Gastrocnemius medialis (tissue), 4 donors: Measurements from ENCODE around the gene BCAR1. TPM values are rescaled to one million over a fixed set of nuclear protein-coding genes. Genes with fewer than 3 reads are reported as not detected.

ENCODE experiments used
- ATAC-seq, 2 donors: fragments of 150-250 bp; one replicate each; pipeline ENCODE4 v1.9.1; 2016
- DNase-seq, 2 donors: peaks; one replicate each; pipeline ENCODE4 v3.0.0-alpha.2; 2019
- H3K27ac ChIP-seq, 4 donors: fragments of 200-600 bp; sonication (generic); 1 replicate in 1 of 4; 2 replicates in 3 of 4; pipeline ENCODE4 v1.5.1; 2016 to 2018; ENCODE audit warnings: mild to moderate bottlenecking in 2 of 4, moderate library complexity in 1 of 4
- H3K27me3 ChIP-seq, 3 donors: fragments of 200-600 bp; sonication (generic) in 2 of 3; 1 replicate in 1 of 3; 2 replicates in 2 of 3; pipeline versions ENCODE4 v1.5.1 to v1.6.0; 2016 to 2019; ENCODE audit warnings: mild to moderate bottlenecking in 1 of 3, moderate library complexity in 1 of 3
- H3K36me3 ChIP-seq, 2 donors: fragments of 200-600 bp; sonication (generic) in 1 of 2; one replicate each; pipeline ENCODE4 v1.5.1; 2017 to 2018
- H3K4me1 ChIP-seq, 2 donors: fragments of 200-600 bp; sonication (generic) in 1 of 2; one replicate each; pipeline ENCODE4 v1.5.1; 2016 to 2017; ENCODE audit warnings: mild to moderate bottlenecking in 2 of 2
- H3K4me3 ChIP-seq, 4 donors: fragments of 200-600 bp; sonication (generic) in 3 of 4; 1 replicate in 1 of 4; 2 replicates in 3 of 4; pipeline ENCODE4 v1.5.1; 2016 to 2019; ENCODE audit warnings: mild to moderate bottlenecking in 2 of 4
- H3K9me3 ChIP-seq, 3 donors: fragments of 200-600 bp; sonication (generic) in 2 of 3; 1 replicate in 1 of 3; 2 replicates in 2 of 3; pipeline ENCODE4 v1.5.1; 2016 to 2019
- CTCF ChIP-seq, 5 experiments: fragments of 450-650 bp in 3 of 5; fragments of 200-600 bp in 2 of 5; sonication (generic) in 2 of 5; IDR thresholded peaks in 4 of 5; conservative IDR thresholded peaks in 1 of 5; 1 replicate in 4 of 5; 2 replicates in 1 of 5; pipeline ENCODE4 v1.5.1; 2016 to 2019; ENCODE audit warnings: antibody characterized with exemption in 5 of 5, mild to moderate bottlenecking in 3 of 5, moderate library complexity in 3 of 5
- POLR2A ChIP-seq, 2 donors: fragments of 450-650 bp; IDR thresholded peaks; one replicate each; pipeline ENCODE4 v1.6.1; 2017; ENCODE audit warnings: antibody characterized with exemption in 2 of 2, mild to moderate bottlenecking in 2 of 2, moderate library complexity in 2 of 2
- in situ Hi-C, 4 donors: fragments of 200-750 bp; cut with MboI; loops; one replicate each; pipeline versions ENCODE4 v1.15.0 to v1.8.0; 2017; ENCODE audit warnings: low sequenced_read_pairs in 4 of 4
- intact Hi-C: fragments of 100-400 bp; cut with DNase I; formaldehyde crosslinking; loops from one replicate; pipeline ENCODE4 v1.15.1; 2023; ENCODE audit warnings: low total_unique reads
- total RNA-seq, 4 donors: library from RNA; depleted of rRNA; stranded (reverse); fragments of >200 nt; gene quantifications; one replicate each; pipeline versions ENCODE4 v1.1.0 to v1.2.3, GENCODE V29; 2016

Gene BCAR1
- total RNA-seq, 4 donors from 2014 or later: 101 to 153 (median 145) TPM

DNA sequence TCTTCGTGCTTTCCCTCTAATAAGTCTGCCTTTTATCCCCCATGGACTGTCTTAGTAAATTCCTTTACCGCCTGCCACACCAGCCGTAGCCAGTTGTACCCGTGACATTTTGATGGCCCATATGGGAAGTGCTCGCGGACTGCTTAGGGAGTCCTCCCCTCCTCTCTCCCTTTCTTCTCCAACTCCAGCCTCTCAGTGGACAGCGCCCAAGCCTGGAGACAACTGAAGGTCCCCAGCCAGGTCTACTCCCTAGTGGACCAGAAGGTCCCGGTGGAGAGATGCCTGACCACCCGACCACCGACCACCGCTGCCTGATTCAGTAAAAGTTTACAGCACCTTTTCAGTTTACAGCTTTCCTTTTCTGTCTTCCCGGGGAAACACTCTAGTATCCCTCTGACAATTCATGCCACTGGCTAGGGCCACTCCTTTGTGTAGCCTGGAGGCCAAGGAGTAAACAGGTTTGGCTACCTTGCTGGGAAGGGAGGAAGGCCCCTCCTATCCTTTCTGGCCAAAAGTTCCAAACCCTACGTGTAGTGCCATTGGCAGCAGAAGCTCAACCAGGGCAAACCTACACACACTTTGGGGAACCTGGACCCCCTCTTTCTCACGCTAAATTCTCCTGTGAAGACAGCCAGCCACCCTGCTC is 62.5 kb downstream of the BCAR1 start:
- Histone ChIP-seq H3K27ac (no peak overlapping the region), H3K4me3 (no peak overlapping the region), H3K9me3 (no peaks in the 10 kb centered on the region), H3K27me3 (no peaks in the 10 kb centered on the region), H3K4me1 (no peaks in the 10 kb centered on the region), H3K36me3 (no peaks in the 10 kb centered on the region)
- ATAC-seq (no peak), DNase-seq (no peak)
- intact Hi-C loops: no loop called here
- in situ Hi-C loops: loop anchor here in 1 of 4 donors (25.0 kb wide), 1 partner anchor 573 kb away; no protein-coding TSS in a partner anchor
- TF ChIP-seq CTCF (IDR thresholded peaks at IDR 0.05 in 4 of 5, conservative IDR thresholded peaks at IDR 0.05 in 1 of 5) (no peak), POLR2A (IDR thresholded peaks at IDR 0.05) (no peak)

- Histone ChIP-seq H3K36me3 (no peaks in the 10 kb centered on the region), H3K27ac (no peak overlapping the region), H3K4me3 (no peak overlapping the region), H3K27me3 (no peaks in the 10 kb centered on the region), H3K4me1 (no peaks in the 10 kb centered on the region), H3K9me3 (peaks cover 0 to 3% (median 3%) of the 10 kb centered on the region in 3 donors)
- intact Hi-C loops (no loop called here), in situ Hi-C loops (loop anchor here in 1 of 4 donors (25.0 kb wide), 1 partner anchor 581 kb away; no protein-coding TSS in a partner anchor)
- no peak for ATAC-seq
- no peak for DNase-seq
- no peak for TF ChIP-seq POLR2A (IDR thresholded peaks at IDR 0.05)
- TF ChIP-seq CTCF (IDR thresholded peaks at IDR 0.05 in 4 of 5, conservative IDR thresholded peaks at IDR 0.05 in 1 of 5): no peak
Observed at GRCh38 chr16:75181630-75182029, 69.8 kb downstream of the BCAR1 start.

DNA sequence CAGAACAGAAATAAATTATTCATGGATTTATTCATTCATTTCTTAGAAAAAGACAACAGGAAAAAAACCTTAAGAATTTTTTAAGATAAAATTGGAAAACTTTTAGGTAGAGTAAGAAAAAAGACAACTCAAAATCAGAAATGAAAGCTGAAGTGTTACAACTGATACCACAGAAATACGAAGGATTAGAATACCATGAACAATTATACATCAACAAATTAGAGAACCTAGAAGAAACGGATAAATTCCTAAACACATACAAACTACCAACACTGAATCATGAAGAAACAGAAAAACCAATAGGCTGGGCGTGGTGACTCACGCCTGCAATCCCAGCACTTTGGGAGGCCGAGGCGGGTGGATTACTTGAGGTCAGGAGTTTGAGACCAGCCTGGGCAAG is 72.2 kb downstream of the BCAR1 start:
- in situ Hi-C loops: loop anchor here in 1 of 4 donors (25.0 kb wide), 1 partner anchor 583 kb away; no protein-coding TSS in a partner anchor
- intact Hi-C loops: no loop called here
- H3K4me1 ChIP-seq: no peaks in the 10 kb centered on the region
- H3K27ac ChIP-seq: no peak overlapping the region
- H3K36me3 ChIP-seq: no peaks in the 10 kb centered on the region
- DNase-seq: no peak
- no peaks in the 10 kb centered on the region for H3K27me3 ChIP-seq
- no peak for TF ChIP-seq CTCF (IDR thresholded peaks at IDR 0.05 in 4 of 5, conservative IDR thresholded peaks at IDR 0.05 in 1 of 5)
- no peak for TF ChIP-seq POLR2A (IDR thresholded peaks at IDR 0.05)
- no peak overlapping the region for H3K4me3 ChIP-seq
- H3K9me3 ChIP-seq: peaks cover 0 to 10% (median 3%) of the 10 kb centered on the region in 3 donors
- ATAC-seq: no peak

Other genes starting within 250 kb of the BCAR1 start
- 10 to 100 TPM; 27.8 to 54.5 (median 44.2) TPM for gene LDHD, start 134.8 kb downstream of the BCAR1 start, total RNA-seq
- 10 to 100 TPM in 1 of 4 donors, 1 to 10 TPM in 3; 4.1 to 11.0 (median 6.5) TPM for gene ZFP1, start 103.1 kb downstream of the BCAR1 start, total RNA-seq
- 1 to 10 TPM in 1 of 4 donors, not detected in 3; 3.0 TPM for gene CTRB2, start 44.5 kb downstream of the BCAR1 start, total RNA-seq
- not detected for gene CTRB1, start 32.6 kb downstream of the BCAR1 start, total RNA-seq
- 10 to 100 TPM; 20.4 to 28.6 (median 24.2) TPM for gene CFDP1, start 181.9 kb upstream of the BCAR1 start, total RNA-seq
- 1 to 10 TPM; 7.9 to 9.8 (median 8.6) TPM for gene TMEM170A, start 213.1 kb upstream of the BCAR1 start, total RNA-seq
- gene CHST6, start 243.8 kb upstream of the BCAR1 start, total RNA-seq: under 1 TPM in 1 of 4 donors, not detected in 3; 0.07 TPM